ENCODE results near the gene RAP1GAP2.
A peak's percentile ranks its signal among the peaks of the same experiment; 100 is the strongest.
"Not testable (repeated sequence)": the region's sequence is repeated elsewhere in the genome, so short reads cannot be mapped to it uniquely, and the experiment has no call there.

The RAP1GAP2 gene

GRCh38 chr17:2796164-2797125 lies at the start of gene RAP1GAP2:
TSS of gene RAP1GAP2 (plus strand) at chr17:2796438. CDS start at chr17:2796528, 90 bp downstream.
- peak in 2 of 3 experiments; percentile 34 to 35 for DNase-seq (ENCODE audit: low read depth in 3 of 3)

GRCh38 chr17:2749058-2749783 lies 47.0 kb upstream of the RAP1GAP2 start, which contains the start of gene CCDC92B:
TSS of gene CCDC92B (minus strand) at chr17:2749652. CDS start at chr17:2735145, 14,507 bp downstream.
- no peak for DNase-seq (ENCODE audit: low read depth in 3 of 3)

GRCh38 chr17:2749784-2750181 lies 46.5 kb upstream of the RAP1GAP2 start:
- DNase-seq (ENCODE audit: low read depth in 3 of 3), result peak; percentile 34 to 60 (median 46)

DNA sequence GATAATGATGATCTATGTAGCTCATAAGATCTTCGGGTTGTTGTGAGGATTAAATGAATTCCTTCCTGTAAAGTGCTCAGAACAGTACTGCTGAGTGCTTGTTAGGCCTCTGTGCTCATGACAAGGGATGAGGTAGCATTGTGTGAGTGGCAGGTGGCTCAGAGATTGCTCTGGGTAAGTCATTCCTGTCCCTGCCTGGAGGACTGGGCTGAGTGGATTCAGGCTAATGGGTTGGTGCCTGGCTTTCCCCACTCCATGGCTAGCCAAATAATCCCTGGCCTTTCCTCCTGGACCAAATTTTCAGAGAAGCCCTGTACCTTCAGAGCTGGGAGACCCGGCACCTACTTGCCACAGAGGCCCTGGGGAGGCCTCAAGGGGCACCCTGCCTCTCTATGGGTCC lies 45.5 kb upstream of the RAP1GAP2 start:
- no peak for DNase-seq (ENCODE audit: low read depth in 3 of 3)

GRCh38 chr17:2751491-2751890 lies 44.7 kb upstream of the RAP1GAP2 start:
- no peak for DNase-seq (ENCODE audit: low read depth in 3 of 3)

DNA sequence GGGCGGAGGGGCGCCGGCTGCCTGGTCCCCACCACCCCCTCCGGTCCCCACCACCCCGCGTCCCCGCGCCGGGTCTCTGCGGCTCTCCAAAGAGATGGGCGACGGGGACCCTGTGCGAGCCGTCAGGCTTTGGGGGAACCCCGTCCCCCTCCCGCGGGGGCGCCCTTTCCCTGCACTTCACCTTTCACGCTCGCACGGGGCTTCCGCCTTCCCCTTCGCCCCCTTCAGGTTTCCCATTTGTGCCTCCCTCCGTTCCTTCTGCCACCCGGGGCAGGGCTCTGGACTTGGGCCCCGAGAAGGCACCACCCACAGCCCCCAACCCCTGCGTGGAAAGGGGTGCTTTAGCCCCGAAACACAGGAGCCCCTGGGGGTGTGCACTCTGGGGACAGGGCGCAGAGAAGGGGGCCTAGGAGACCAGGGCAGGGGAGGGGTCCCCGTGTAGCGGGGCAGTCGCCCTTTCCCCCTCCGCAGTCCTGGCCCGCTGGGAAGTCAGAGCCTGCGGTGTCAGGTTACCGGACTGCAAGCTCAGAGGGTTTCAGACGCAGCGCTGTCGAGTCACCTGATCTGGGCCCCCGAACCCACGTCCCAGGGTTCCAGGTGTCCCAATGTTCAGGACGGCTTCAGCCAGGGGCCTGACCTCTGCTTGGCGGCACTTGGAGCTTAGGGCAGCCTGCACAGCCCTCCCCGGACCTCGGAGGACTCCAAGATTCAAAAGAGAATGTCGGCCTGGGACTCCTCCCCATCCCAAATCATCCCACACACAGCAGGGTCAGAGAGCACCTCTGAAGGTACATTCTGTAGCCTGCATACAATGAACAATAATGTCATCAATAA lies 40.1 kb upstream of the RAP1GAP2 start:
- no peak for DNase-seq (ENCODE audit: low read depth in 3 of 3)

- no peak for DNase-seq (ENCODE audit: low read depth in 3 of 3)
These were observed 37.4 kb upstream of the RAP1GAP2 start for GRCh38 chr17:2758870-2759269.

GRCh38 chr17:2770129-2770528 lies 26.1 kb upstream of the RAP1GAP2 start:
- DNase-seq (ENCODE audit: low read depth in 3 of 3), result no peak

GRCh38 chr17:2775206-2775605 lies 21.0 kb upstream of the RAP1GAP2 start:
- no peak for DNase-seq (ENCODE audit: low read depth in 3 of 3)

GRCh38 chr17:2776589-2777241 lies 19.5 kb upstream of the RAP1GAP2 start:
- DNase-seq (ENCODE audit: low read depth in 3 of 3), result no peak

- no peak for DNase-seq (ENCODE audit: low read depth in 3 of 3)
These were observed 18.9 kb upstream of the RAP1GAP2 start for GRCh38 chr17:2777242-2777867.

GRCh38 chr17:2778489-2778888 lies 17.7 kb upstream of the RAP1GAP2 start:
- DNase-seq (ENCODE audit: low read depth in 3 of 3), result no peak

- no peak for DNase-seq (ENCODE audit: low read depth in 3 of 3)
These were observed 16.7 kb upstream of the RAP1GAP2 start for GRCh38 chr17:2779545-2779944.

DNA sequence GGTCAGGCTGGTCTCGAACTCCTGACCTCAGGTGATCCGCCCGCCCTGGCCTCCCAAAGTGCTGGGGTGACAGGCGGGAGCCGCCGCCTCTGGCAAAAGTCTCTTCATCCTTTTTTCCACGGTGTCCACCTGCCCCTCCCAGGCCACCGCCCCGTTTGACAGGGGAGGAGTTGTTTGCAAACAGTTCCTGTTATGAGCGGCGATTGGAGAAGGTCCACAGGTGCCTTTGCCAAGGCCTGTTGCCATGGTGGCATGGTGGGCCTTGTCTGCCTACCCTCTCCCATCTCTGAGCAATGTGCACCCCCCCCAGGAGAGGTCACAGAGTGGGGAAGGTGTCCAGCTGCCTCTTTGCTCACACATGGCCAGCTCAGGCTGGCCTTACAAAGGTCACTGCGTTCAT lies 16.0 kb upstream of the RAP1GAP2 start:
- no peak for DNase-seq (ENCODE audit: low read depth in 3 of 3)

DNA sequence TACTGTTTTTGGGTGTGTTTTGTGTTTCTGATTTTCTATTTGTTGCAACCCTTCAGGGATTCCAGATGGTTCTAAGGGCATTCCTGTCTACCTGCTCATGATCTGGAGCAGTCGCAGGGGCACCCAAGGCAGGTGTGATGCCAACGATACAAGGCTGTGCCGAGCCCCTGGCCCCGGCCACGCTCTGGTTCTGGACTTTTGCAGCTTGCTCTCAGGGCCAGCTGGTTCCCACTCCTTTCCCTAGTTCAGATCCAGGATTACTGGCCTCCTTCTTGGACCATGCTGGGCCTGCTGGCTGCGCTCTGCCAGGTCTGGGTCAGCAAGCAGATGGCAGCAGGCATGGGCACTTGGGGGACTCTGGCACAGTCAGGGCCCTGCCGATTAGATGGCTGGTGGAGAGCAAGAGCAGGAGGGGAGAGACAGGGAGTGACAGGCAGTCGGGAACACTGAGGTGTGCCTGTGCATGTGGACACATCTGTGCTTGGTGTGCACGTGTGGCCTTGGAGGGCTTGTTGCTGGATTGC lies 15.2 kb upstream of the RAP1GAP2 start:
- no peak for DNase-seq (ENCODE audit: low read depth in 3 of 3)

DNA sequence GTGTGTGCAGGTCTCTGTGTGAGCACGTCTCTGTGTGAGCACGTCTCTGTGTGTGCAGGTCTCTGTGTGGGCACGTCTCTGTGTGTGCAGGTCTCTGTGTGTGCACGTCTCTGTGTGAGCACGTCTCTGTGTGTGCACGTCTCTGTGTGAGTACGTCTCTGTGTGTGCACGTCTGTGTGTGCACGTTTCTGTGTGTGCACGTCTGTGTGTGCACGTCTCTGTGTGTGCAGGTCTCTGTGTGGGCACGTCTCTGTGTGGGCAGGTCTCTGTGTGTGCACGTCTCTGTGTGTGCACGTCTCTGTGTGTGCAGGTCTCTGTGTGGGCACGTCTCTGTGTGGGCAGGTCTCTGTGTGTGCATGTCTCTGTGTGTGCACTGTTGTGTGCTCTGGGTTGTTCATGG lies 14.6 kb upstream of the RAP1GAP2 start:
- not testable (repeated sequence) for DNase-seq (ENCODE audit: low read depth in 3 of 3)

- DNase-seq (ENCODE audit: low read depth in 3 of 3), result no peak
These were observed 14.2 kb upstream of the RAP1GAP2 start for GRCh38 chr17:2782055-2782454.

- DNase-seq (ENCODE audit: low read depth in 3 of 3), result no peak
These were observed 12.8 kb upstream of the RAP1GAP2 start for GRCh38 chr17:2783310-2784030.

- DNase-seq (ENCODE audit: low read depth in 3 of 3), result no peak
These were observed 11.4 kb upstream of the RAP1GAP2 start for GRCh38 chr17:2784864-2785263.

GRCh38 chr17:2785376-2785775 lies 10.9 kb upstream of the RAP1GAP2 start:
- not testable (repeated sequence) for DNase-seq (ENCODE audit: low read depth in 3 of 3)
